ENCODE measurements around the gene ZNG1A.
"Not testable (repeated sequence)": the region's sequence is repeated elsewhere in the genome, so short reads cannot be mapped to it uniquely, and the experiment has no call there.

The ZNG1A gene

DNA sequence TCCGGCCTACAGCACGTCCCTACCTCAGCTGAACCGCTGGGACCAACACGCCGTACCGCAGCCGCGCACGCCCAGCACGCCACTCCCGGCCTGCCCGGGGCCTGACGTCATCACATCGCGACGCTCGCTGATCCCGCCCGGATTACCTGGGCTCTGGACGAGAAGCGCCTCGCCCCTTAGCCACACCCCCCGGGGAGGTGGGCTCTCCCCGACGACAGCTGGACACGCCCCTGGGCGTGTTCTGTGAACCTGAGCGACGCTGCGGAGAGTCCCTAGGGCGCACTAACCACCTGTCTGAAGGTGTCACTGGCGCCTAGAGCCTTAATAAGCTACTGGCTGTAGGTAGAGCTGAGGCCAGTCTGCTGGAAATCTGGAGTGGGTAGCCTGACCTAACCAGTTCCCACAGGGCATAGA, at the start of gene ZNG1A:
Gene ZNG1A (minus strand): TSS at position 87 of the 414 bp plus-strand sequence. CDS start 87 bp downstream, outside the sequence.
- CTCF ChIA-PET, POLR2A ChIA-PET: not testable (repeated sequence)

DNA sequence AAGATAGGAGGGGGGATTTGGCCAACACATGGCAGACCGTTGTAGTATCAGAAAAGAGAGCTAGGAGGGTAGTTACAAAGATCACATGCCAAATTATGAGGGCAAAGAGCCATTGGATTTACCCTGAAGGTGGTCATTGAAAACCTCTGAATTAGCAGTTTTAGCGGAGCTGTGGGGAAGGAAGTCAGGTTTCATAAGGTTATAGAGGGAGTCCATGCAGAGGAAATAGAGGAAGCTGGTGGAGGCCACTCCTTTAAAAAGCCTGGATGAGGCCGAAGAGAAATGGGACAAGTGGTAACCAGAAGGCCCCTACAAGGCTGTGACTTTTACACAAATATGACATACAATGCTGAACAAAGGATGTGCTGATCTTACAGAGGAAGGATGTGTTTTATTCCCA, 49.0 kb upstream of the ZNG1A start:
- TF ChIP-seq NFRKB (IDR thresholded peaks at IDR 0.05) (no peak), SUZ12 (IDR thresholded peaks at IDR 0.05) (no peak), ZNF384 (IDR thresholded peaks at IDR 0.05) (no peak), ARNT (IDR thresholded peaks at IDR 0.05) (no peak), FOXM1 (IDR thresholded peaks at IDR 0.05; ENCODE audit: borderline replicate concordance) (no peak), FOXK2 (IDR thresholded peaks at IDR 0.05) (no peak), BHLHE40 (IDR thresholded peaks at IDR 0.05; ENCODE audit: borderline replicate concordance) (no peak), SP1 (IDR thresholded peaks at IDR 0.05) (no peak), FOXA1 (IDR thresholded peaks at IDR 0.05) (no peak), TARDBP (IDR thresholded peaks at IDR 0.05) (no peak), LEF1 (IDR thresholded peaks at IDR 0.05; ENCODE audit: borderline replicate concordance) (no peak), HDGF (IDR thresholded peaks at IDR 0.05; ENCODE audit: borderline replicate concordance) (no peak), CTBP1 (IDR thresholded peaks at IDR 0.05; ENCODE audit: borderline replicate concordance) (no peak), ELF4 (IDR thresholded peaks at IDR 0.05) (no peak)
- TF ChIP-seq, protein P1, sequence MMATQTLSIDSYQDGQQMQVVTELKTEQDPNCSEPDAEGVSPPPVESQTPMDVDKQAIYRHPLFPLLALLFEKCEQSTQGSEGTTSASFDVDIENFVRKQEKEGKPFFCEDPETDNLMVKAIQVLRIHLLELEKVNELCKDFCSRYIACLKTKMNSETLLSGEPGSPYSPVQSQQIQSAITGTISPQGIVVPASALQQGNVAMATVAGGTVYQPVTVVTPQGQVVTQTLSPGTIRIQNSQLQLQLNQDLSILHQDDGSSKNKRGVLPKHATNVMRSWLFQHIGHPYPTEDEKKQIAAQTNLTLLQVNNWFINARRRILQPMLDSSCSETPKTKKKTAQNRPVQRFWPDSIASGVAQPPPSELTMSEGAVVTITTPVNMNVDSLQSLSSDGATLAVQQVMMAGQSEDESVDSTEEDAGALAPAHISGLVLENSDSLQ (IDR thresholded peaks at IDR 0.05) = no peak
- CTCF ChIA-PET = no interaction called here
- no peak for DNase-seq (ENCODE audit: extremely low spot score)
- POLR2A ChIA-PET = no interaction called here

More for the DNA sequence above, at the start of gene ZNG1A:
- DNase-seq (ENCODE audit: extremely low spot score) = not testable (repeated sequence)

DNA sequence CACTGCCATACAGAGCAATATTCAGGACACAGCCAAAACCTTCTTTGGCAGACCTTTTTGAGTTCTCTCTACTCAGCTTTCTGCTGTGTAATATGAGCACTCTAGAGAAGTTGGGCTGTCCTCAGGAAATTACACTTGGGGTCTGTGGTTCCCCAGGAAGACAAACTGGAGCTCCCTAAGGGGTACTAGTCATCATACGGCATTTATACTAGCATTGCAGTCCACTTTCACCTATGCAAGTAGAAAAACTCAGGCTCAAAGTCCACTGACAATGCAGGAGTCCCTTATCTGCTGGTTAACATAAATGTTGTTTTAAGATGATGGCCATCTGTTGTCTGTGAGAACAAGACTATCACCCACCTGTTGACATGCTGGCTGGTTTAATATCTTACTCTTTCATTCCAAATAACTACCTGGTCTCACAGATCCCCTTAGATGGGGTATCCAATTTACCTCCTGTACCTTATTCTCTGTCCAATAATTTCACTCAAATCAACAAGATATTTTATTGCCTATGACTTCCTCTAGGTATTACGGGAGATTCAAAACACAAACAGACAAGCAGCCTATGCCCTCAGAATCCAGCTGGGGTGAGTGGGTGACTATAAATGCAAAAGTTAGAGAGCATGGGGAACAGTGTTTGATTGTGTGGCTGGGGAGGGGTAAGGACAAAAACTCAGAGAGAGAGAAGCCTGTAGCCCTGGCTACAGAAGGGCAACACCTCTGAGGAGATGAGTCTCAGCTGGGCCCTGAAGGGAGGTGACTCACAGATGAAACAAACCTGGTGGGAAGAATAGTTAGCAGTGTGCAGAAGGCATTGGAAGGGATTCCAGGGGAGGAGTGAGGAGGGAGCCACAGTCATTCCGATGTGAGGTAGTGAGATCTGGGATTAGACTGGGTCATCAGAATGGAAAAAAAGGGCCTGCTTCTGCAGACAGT, 46.0 kb upstream of the ZNG1A start:
- POLR2A ChIA-PET = interaction anchor here (1.7 kb wide), 1 partner anchor 10 kb away, joined by 6 read pairs; the partner anchor contains the start of gene DOCK8
- CTCF ChIA-PET = no interaction called here

DNA sequence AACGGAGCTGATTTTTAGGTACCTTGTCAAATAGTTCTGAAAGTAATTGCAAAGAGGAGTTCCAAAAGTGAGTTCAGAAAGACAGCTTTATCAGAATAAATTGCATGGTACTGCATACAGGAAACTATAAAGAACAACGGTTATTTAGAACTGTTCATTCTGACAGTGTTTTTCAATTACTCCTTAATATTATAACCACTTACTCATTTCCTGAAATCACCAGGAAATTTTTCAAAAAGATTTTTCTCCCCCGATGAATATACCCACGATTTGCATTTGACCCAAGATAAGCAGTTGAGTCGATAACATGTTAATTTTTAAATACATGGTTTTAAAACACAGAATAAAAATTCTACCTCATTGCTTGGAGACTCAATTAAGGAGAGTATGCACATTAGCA, 45.2 kb upstream of the ZNG1A start:
- CTCF ChIA-PET = no interaction called here
- TF ChIP-seq ELF4 (IDR thresholded peaks at IDR 0.05) (no peak), NFRKB (IDR thresholded peaks at IDR 0.05) (no peak), FOXM1 (IDR thresholded peaks at IDR 0.05; ENCODE audit: borderline replicate concordance) (no peak), SP1 (IDR thresholded peaks at IDR 0.05) (no peak)
- DNase-seq (ENCODE audit: extremely low spot score) = no peak
- POLR2A ChIA-PET = interaction anchor here (1.7 kb wide), 1 partner anchor 9 kb away, joined by 6 read pairs; the partner anchor contains the start of gene DOCK8

More for the DNA sequence above, 46.0 kb upstream of the ZNG1A start:
- TF ChIP-seq LEF1 (IDR thresholded peaks at IDR 0.05; ENCODE audit: borderline replicate concordance) = no peak
- no peak for TF ChIP-seq FOXA1 (IDR thresholded peaks at IDR 0.05)
- TF ChIP-seq TARDBP (IDR thresholded peaks at IDR 0.05) = no peak
- TF ChIP-seq FOXM1 (IDR thresholded peaks at IDR 0.05; ENCODE audit: borderline replicate concordance) = no peak
- no peak for TF ChIP-seq NFRKB (IDR thresholded peaks at IDR 0.05)
- TF ChIP-seq, protein P1 (IDR thresholded peaks at IDR 0.05) = no peak
- TF ChIP-seq FOXK2 (IDR thresholded peaks at IDR 0.05) = no peak
- TF ChIP-seq SUZ12 (IDR thresholded peaks at IDR 0.05) = no peak
- no peak for TF ChIP-seq ARNT (IDR thresholded peaks at IDR 0.05)
- no peak for TF ChIP-seq ELF4 (IDR thresholded peaks at IDR 0.05)
- no peak for TF ChIP-seq CTBP1 (IDR thresholded peaks at IDR 0.05; ENCODE audit: borderline replicate concordance)
- no peak for DNase-seq (ENCODE audit: extremely low spot score)

DNA sequence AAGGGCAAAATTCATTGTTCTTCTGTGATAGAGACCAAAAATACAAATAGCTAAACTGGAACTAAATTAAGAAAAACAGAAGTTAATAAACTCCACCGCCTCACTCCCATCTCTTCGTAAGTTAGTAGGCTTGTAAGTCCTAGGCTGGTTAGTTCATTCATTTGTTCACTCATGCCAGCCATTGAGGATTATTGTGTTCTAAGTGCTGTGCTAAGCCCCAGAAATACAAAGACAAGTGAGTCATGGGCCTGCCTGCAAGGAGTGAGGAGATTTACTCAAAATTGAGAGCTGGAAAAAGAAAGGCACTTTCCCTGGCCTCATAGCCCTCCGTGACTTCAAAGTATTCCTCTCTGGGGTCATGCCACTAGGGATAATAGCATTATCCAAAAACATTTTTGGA, 44.3 kb upstream of the ZNG1A start:
- ChIA-PET POLR2A (interaction anchor here (1.7 kb wide), 1 partner anchor 9 kb away, joined by 6 read pairs; the partner anchor contains the start of gene DOCK8), CTCF (no interaction called here)
- no peak for TF ChIP-seq HDGF (IDR thresholded peaks at IDR 0.05; ENCODE audit: borderline replicate concordance)
- no peak for TF ChIP-seq FOXK2 (IDR thresholded peaks at IDR 0.05)
- TF ChIP-seq CTBP1 (IDR thresholded peaks at IDR 0.05; ENCODE audit: borderline replicate concordance) = no peak
- TF ChIP-seq ZNF384 (IDR thresholded peaks at IDR 0.05) = no peak
- no peak for TF ChIP-seq FOXM1 (IDR thresholded peaks at IDR 0.05; ENCODE audit: borderline replicate concordance)
- no peak for TF ChIP-seq SUZ12 (IDR thresholded peaks at IDR 0.05)
- no peak for TF ChIP-seq SP1 (IDR thresholded peaks at IDR 0.05)
- no peak for TF ChIP-seq NFRKB (IDR thresholded peaks at IDR 0.05)
- no peak for DNase-seq (ENCODE audit: extremely low spot score)

DNA sequence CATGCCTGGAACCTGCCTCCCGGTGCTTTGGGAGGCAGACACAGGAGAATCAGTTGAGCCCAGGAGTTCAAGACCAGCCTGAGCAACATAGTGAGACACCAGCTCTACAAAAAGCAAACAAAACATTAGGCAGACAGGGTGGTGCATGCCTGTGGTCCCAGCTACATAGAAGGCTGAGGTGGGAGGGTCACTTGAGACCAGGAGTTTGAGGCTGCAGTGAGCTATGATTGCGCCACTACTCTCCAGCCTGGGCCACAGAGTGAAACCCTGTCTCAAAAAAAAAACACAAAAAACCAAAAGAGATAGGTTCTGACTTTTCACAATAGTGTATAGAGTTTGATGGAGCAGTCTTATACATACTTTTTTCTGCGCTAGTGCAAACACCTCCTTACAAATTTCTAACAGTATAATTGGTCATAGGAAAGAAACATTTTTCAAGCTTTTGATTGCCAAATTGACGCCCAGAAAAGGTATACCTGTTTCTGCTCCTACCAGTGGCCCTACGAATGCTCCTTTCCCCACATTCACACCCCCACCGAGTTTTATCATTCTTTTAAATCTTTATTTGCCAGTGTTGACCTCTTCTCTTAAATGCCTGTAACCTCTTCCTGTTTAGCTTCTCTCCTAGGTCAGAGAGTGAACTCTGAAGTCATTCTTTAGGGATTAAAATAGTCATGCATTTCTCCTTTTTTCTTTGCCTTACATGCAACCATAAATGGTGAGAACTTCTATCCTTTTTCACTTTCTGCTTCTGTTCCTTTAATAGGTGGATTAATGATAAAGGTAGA, 43.3 kb upstream of the ZNG1A start:
- ChIA-PET CTCF (no interaction called here), POLR2A (no interaction called here)
- no peak for TF ChIP-seq ARNT (IDR thresholded peaks at IDR 0.05)
- no peak for TF ChIP-seq CTBP1 (IDR thresholded peaks at IDR 0.05; ENCODE audit: borderline replicate concordance)
- TF ChIP-seq HDGF (IDR thresholded peaks at IDR 0.05; ENCODE audit: borderline replicate concordance) = no peak
- TF ChIP-seq FOXM1 (IDR thresholded peaks at IDR 0.05; ENCODE audit: borderline replicate concordance) = no peak
- no peak for TF ChIP-seq ZNF384 (IDR thresholded peaks at IDR 0.05)
- TF ChIP-seq SP1 (IDR thresholded peaks at IDR 0.05) = no peak
- no peak for TF ChIP-seq BHLHE40 (IDR thresholded peaks at IDR 0.05; ENCODE audit: borderline replicate concordance)
- TF ChIP-seq FOXA1 (IDR thresholded peaks at IDR 0.05) = no peak
- no peak for TF ChIP-seq FOXK2 (IDR thresholded peaks at IDR 0.05)
- no peak for TF ChIP-seq L3MBTL2 (conservative IDR thresholded peaks at IDR 0.05)
- no peak for TF ChIP-seq ELF4 (IDR thresholded peaks at IDR 0.05)
- DNase-seq (ENCODE audit: extremely low spot score) = no peak

All from HEK293T (cell line).